Endothelial cell of umbilical vein (primary cell): Measurements from ENCODE around the gene PDSS2. TPM values are rescaled to one million over a fixed set of nuclear protein-coding genes. Genes with fewer than 3 reads are reported as not detected.

Source experiments
- BruUV-seq: library from RNA; stranded (reverse); fragments of 400-500 nt; replicated peaks from 2 replicates; lab custom pipeline; 2021; lab: Mats Ljungman, UMichigan
- CTCF ChIA-PET: fragments of 300-600, 350-600 bp; sonication (Branson Sonifier 250); formaldehyde crosslinking; loops from one replicate; lab custom pipeline; 2021; ENCODE audit warnings: antibody characterized with exemption, inconsistent platforms; lab: Charles Lee
- POLR2A ChIA-PET: fragments of 300-600, 350-600 bp; sonication (Branson Sonifier 250); formaldehyde crosslinking; loops from one replicate; lab custom pipeline; 2021; ENCODE audit warnings: antibody characterized with exemption, inconsistent platforms; lab: Charles Lee
- DNase-seq: peaks from one replicate; pipeline ENCODE4 v3.0.0-alpha.2; 2011; ENCODE audit warnings: low read depth, low spot score
- FAIRE-seq: peaks from 2 replicates; lab custom pipeline; 2011; peaks lifted over from hg19 to GRCh38; lab: Jason Lieb, UNC
- H2AFZ ChIP-seq: 2 replicates; pipeline ENCODE4 v1.6.0; 2012; ENCODE audit warnings: low read depth, low read length, control low read depth, inconsistent platforms
- H3K27ac ChIP-seq: 2 replicates; pipeline ENCODE4 v1.5.1; 2011; ENCODE audit warnings: low read depth, mild to moderate bottlenecking, control low read depth, low read length, moderate library complexity; ENCODE audit not compliant: insufficient read depth
- H3K27me3 ChIP-seq, 2 experiments: 2 replicates each; pipeline versions ENCODE4 v1.6.0 to v1.6.1; 2011; ENCODE audit warnings: low read length in 2 of 2, mixed read lengths in 1 of 2; ENCODE audit not compliant: control insufficient read depth in 2 of 2, insufficient read depth in 2 of 2
- H3K36me3 ChIP-seq, 2 experiments: 2 replicates in 1 of 2; 3 replicates in 1 of 2; pipeline ENCODE4 v1.5.1; 2011; ENCODE audit warnings: low read length in 2 of 2, mild to moderate bottlenecking in 1 of 2, moderate library complexity in 1 of 2; ENCODE audit not compliant: control insufficient read depth in 2 of 2, insufficient read depth in 2 of 2; ENCODE audit errors: extremely low read depth in 1 of 2
- H3K4me1 ChIP-seq: 3 replicates; pipeline ENCODE4 v1.5.1; 2011; ENCODE audit warnings: mild to moderate bottlenecking, low read length; ENCODE audit not compliant: control insufficient read depth, insufficient read depth; ENCODE audit errors: extremely low read depth
- H3K4me2 ChIP-seq: 2 replicates; pipeline ENCODE4 v1.6.1; 2011; ENCODE audit warnings: low read length, control low read depth, mixed read lengths; ENCODE audit not compliant: insufficient read depth
- H3K4me3 ChIP-seq, 3 experiments: fragments of 200-600 bp in 1 of 3; sonication (generic), shearing (Covaris generic) in 1 of 3; replicated peaks in 1 of 3; 2 replicates each; pipeline ENCODE4 v1.5.1; 2011 to 2016; ENCODE audit warnings: control low read depth in 3 of 3, low read length in 3 of 3, mild to moderate bottlenecking in 2 of 3, inconsistent platforms in 1 of 3, low read depth in 1 of 3, moderate library complexity in 1 of 3; ENCODE audit not compliant: insufficient read depth in 1 of 3
- H3K79me2 ChIP-seq: 2 replicates; pipeline ENCODE4 v1.6.0; 2012; ENCODE audit warnings: low read length, inconsistent platforms; ENCODE audit not compliant: control insufficient read depth, insufficient read depth
- H3K9ac ChIP-seq: replicated peaks from 2 replicates; pipeline ENCODE3; 2011; ENCODE audit warnings: low read length, control low read depth; ENCODE audit not compliant: insufficient read depth; ENCODE audit errors: extremely low read depth
- H3K9me1 ChIP-seq: replicated peaks from 3 replicates; pipeline ENCODE4 v1.6.0; 2011; ENCODE audit warnings: mild to moderate bottlenecking, low read length; ENCODE audit not compliant: control insufficient read depth, insufficient read depth; ENCODE audit errors: extremely low read depth
- H3K9me3 ChIP-seq: replicated peaks from 2 replicates; pipeline ENCODE4 v1.5.1; 2012; ENCODE audit warnings: low read length, inconsistent platforms; ENCODE audit not compliant: control insufficient read depth, insufficient read depth
- H4K20me1 ChIP-seq: replicated peaks from 2 replicates; pipeline ENCODE3; 2011; ENCODE audit warnings: mild to moderate bottlenecking, low read length; ENCODE audit not compliant: control insufficient read depth, insufficient read depth; ENCODE audit errors: extremely low read depth
- CTCF ChIP-seq, 2 donors: IDR thresholded peaks; 1 replicate in 1 of 2; 2 replicates in 1 of 2; pipeline ENCODE4 v1.5.1; 2011; ENCODE audit warnings: low read length in 2 of 2, mild to moderate bottlenecking in 2 of 2, moderate library complexity in 2 of 2, control low read depth in 1 of 2, inconsistent platforms in 1 of 2, low read depth in 1 of 2; ENCODE audit not compliant: insufficient read depth in 1 of 2; ENCODE audit errors: extremely low read depth in 1 of 2
- EZH2 ChIP-seq: IDR thresholded peaks from 2 replicates; pipeline ENCODE4 v1.6.1; 2012; ENCODE audit warnings: borderline replicate concordance, low read depth, mild to moderate bottlenecking, moderate library complexity, low read length, inconsistent platforms; ENCODE audit not compliant: severe bottlenecking
- FOS ChIP-seq: IDR thresholded peaks from 2 replicates; pipeline ENCODE4 v1.6.1; 2011; ENCODE audit warnings: mild to moderate bottlenecking, low read length, moderate library complexity, borderline replicate concordance; ENCODE audit not compliant: insufficient read depth
- GATA2 ChIP-seq: IDR thresholded peaks from 2 replicates; pipeline ENCODE4 v1.7.0; 2011; ENCODE audit warnings: low read depth, mild to moderate bottlenecking, moderate library complexity, mixed read lengths, low read length; ENCODE audit not compliant: insufficient read length, insufficient read depth
- JUN ChIP-seq: IDR thresholded peaks from 2 replicates; pipeline ENCODE4 v1.6.1; 2011; ENCODE audit warnings: borderline replicate concordance, low read depth; ENCODE audit not compliant: insufficient read length, insufficient read depth
- MAX ChIP-seq: IDR thresholded peaks from 2 replicates; pipeline ENCODE4 v1.6.1; 2011; ENCODE audit not compliant: insufficient read depth, insufficient read length
- MYC ChIP-seq: IDR thresholded peaks from one replicate; pipeline ENCODE4 v1.6.1; 2011; ENCODE audit warnings: mild to moderate bottlenecking, low read depth, low read length
- POLR2A ChIP-seq: IDR thresholded peaks from 2 replicates; pipeline ENCODE4 v1.6.1; 2012; ENCODE audit warnings: low read depth, mild to moderate bottlenecking, control low read depth, low read length
- POLR2AphosphoS5 ChIP-seq: IDR thresholded peaks from 2 replicates; pipeline ENCODE4 v1.6.1; 2012; ENCODE audit warnings: low read depth, mild to moderate bottlenecking, control low read depth, low read length, moderate library complexity; ENCODE audit not compliant: insufficient read depth
- dilution Hi-C: fragments of 300-500 bp; cut with MboI; formaldehyde crosslinking; loops from one replicate; pipeline ENCODE4 v1.15.0; 2019; ENCODE audit warnings: low sequenced_read_pairs; ENCODE audit not compliant: extremely low pct_ligation_motif_present
- intact Hi-C: fragments of 100-400 bp; cut with micrococcal nuclease; formaldehyde crosslinking; loops from one replicate; pipeline ENCODE4 v1.10.0; 2022
- polyA plus RNA-seq, 4 experiments: library from polyadenylated mRNA; depleted of rRNA in 3 of 4; stranded (reverse) in 3 of 4; unstranded in 1 of 4; fragments of >200 nt; gene quantifications; 2 replicates each; pipeline versions ENCODE4 v1.2.1 to v1.2.3, GENCODE V29; 2011 to 2012; ENCODE audit warnings: missing spikeins in 1 of 4
- total RNA-seq: library from RNA; stranded (reverse); gene quantifications from 2 replicates; pipeline ENCODE4 v1.2.3, GENCODE V29; 2021

The PDSS2 gene
- total and polyA plus RNA-seq, 2 donors (not counting 3 experiments of a cell fraction or from before 2014, with no cell fraction given), result 7.6 to 9.3 TPM

GRCh38 chr6:107267006-107267405 is 192.4 kb downstream of the PDSS2 start:
- Histone ChIP-seq H2AFZ (no peak overlapping the region), H3K9me1 (no peaks in the 10 kb centered on the region), H3K4me3 (no peak overlapping the region), H3K4me2 (no peak overlapping the region), H3K36me3 (no peaks in the 10 kb centered on the region), H3K79me2 (no peaks in the 10 kb centered on the region), H3K27me3 (no peaks in the 10 kb centered on the region), H3K4me1 (peaks cover 15% of the 10 kb centered on the region), H3K9me3 (no peaks in the 10 kb centered on the region), H3K9ac (no peak overlapping the region), H3K27ac (no peak overlapping the region), H4K20me1 (no peaks in the 10 kb centered on the region)
- FAIRE-seq (no peak), DNase-seq (no peak)
- intact Hi-C loops (no loop called here), dilution Hi-C loops (no loop called here)
- no TSS peak for BruUV-seq
- CTCF ChIA-PET, result interaction anchor here (0.6 to 1.1 kb wide), 3 partner anchors 11 to 652 kb away, joined by 3 read pairs; no protein-coding TSS in a partner anchor
- TF ChIP-seq JUN, result no peak
- TF ChIP-seq POLR2A, result no peak
- TF ChIP-seq GATA2, result no peak
- no peak for TF ChIP-seq MAX
- no peak for TF ChIP-seq CTCF (IDR thresholded peaks at IDR 0.05; ENCODE audit: extremely low read depth in 1 of 2, insufficient read depth in 1 of 2, low read depth in 1 of 2, low read length in 2 of 2)
- no peak for TF ChIP-seq FOS
- no peak for TF ChIP-seq EZH2
- TF ChIP-seq POLR2AphosphoS5, result no peak
- no peak for TF ChIP-seq MYC
- POLR2A ChIA-PET, result no interaction called here
